Activated CD4-positive, alpha-beta T cell treated with anti-CD3 and anti-CD28 coated beads, Interleukin-2, amount 10 ng/mL, durations not matched to agents 7 days and 5 days (primary cell): Measurements from ENCODE around the gene SERPINH1. TPM values are rescaled to one million over a fixed set of nuclear protein-coding genes. Genes with fewer than 3 reads are reported as not detected.
A peak's percentile ranks its signal among the peaks of the same experiment; 100 is the strongest.

Experiments used
- CTCF ChIA-PET: fragments of 350-600 bp; sonication (Branson Sonifier 250); formaldehyde crosslinking; loops from one replicate; lab custom pipeline; 2021; ENCODE audit warnings: antibody characterized with exemption; lab: Charles Lee
- POLR2A ChIA-PET: fragments of 350-600 bp; sonication (Branson Sonifier 250); formaldehyde crosslinking; loops from one replicate; lab custom pipeline; 2021; ENCODE audit warnings: antibody characterized with exemption; lab: Charles Lee
- DNase-seq: peaks from one replicate; pipeline ENCODE4 v3.0.0-alpha.2; 2020
- H3K27ac Mint-ChIP-seq: one replicate; pipeline ENCODE4 v1.8.0; 2021; ENCODE audit warnings: mild to moderate bottlenecking, moderate library complexity, mixed read lengths
- H3K27me3 Mint-ChIP-seq: one replicate; pipeline ENCODE4 v1.8.0; 2021; ENCODE audit warnings: mixed read lengths
- H3K36me3 Mint-ChIP-seq: one replicate; pipeline ENCODE4 v1.8.0; 2021; ENCODE audit warnings: low read depth, mixed read lengths
- H3K4me1 Mint-ChIP-seq: one replicate; pipeline ENCODE4 v1.8.0; 2021; ENCODE audit warnings: mixed read lengths
- H3K4me3 Mint-ChIP-seq: one replicate; pipeline ENCODE4 v1.8.0; 2021; ENCODE audit warnings: mild to moderate bottlenecking, moderate library complexity, mixed read lengths
- H3K9me3 Mint-ChIP-seq: one replicate; pipeline ENCODE4 v1.8.0; 2021; ENCODE audit warnings: mixed read lengths
- total RNA-seq, 2 experiments: library from RNA; stranded (reverse); gene quantifications; one replicate each; pipeline ENCODE4 v1.2.3, GENCODE V29; 2021

The SERPINH1 gene
- total RNA-seq, 2 experiments from 2014 or later: 11.3 to 11.9 TPM

GRCh38 chr11:75524665-75525432 lies 37.2 kb upstream of the SERPINH1 start:
- Mint-ChIP-seq H3K9me3 (no peaks in the 10 kb centered on the region), H3K27ac (peak overlapping the region; percentile 52), H3K27me3 (peaks cover 2% of the 10 kb centered on the region), H3K4me1 (peaks cover 30% of the 10 kb centered on the region), H3K36me3 (no peaks in the 10 kb centered on the region), H3K4me3 (peak overlapping the region; percentile 82)
- peak; percentile 44 for DNase-seq
- ChIA-PET CTCF (interaction anchor here (0.5 to 2.1 kb wide), 15 partner anchors 8 to 1330 kb away, joined by 3 to 6 read pairs (median 4); no protein-coding TSS in a partner anchor), POLR2A (no interaction called here)

GRCh38 chr11:75525433-75526191 lies 36.4 kb upstream of the SERPINH1 start, which contains the start of gene GDPD5:
Gene GDPD5, minus strand, starts transcription at chr11:75525941. Its CDS starts 48,206 bp downstream, at chr11:75477735.
- H3K4me1 Mint-ChIP-seq: peaks cover 35% of the 10 kb centered on the region
- peaks cover 2% of the 10 kb centered on the region for H3K27me3 Mint-ChIP-seq
- H3K36me3 Mint-ChIP-seq: no peaks in the 10 kb centered on the region
- POLR2A ChIA-PET: interaction anchor here (1.0 kb wide), 1 partner anchor 50 kb away, joined by 3 read pairs; no protein-coding TSS in a partner anchor
- H3K9me3 Mint-ChIP-seq: no peaks in the 10 kb centered on the region
- peak within 1 kb of the TSS; percentile 87 for H3K27ac Mint-ChIP-seq
- CTCF ChIA-PET: interaction anchor here (0.5 to 1.4 kb wide), 18 partner anchors 8 to 1329 kb away, joined by 3 to 6 read pairs (median 4); no protein-coding TSS in a partner anchor
- peak; percentile 92 for DNase-seq
- H3K4me3 Mint-ChIP-seq: peak within 1 kb of the TSS; percentile 82

- Mint-ChIP-seq H3K27ac (peak overlapping the region; percentile 87), H3K9me3 (no peaks in the 10 kb centered on the region), H3K36me3 (no peaks in the 10 kb centered on the region), H3K4me3 (peak overlapping the region; percentile 81), H3K4me1 (peaks cover 40% of the 10 kb centered on the region), H3K27me3 (peaks cover 2% of the 10 kb centered on the region)
- CTCF ChIA-PET: interaction anchor here (0.6 to 1.4 kb wide), 10 partner anchors 9 to 142 kb away, joined by 3 to 6 read pairs (median 4); no protein-coding TSS in a partner anchor
- POLR2A ChIA-PET: interaction anchor here (1.0 kb wide), 1 partner anchor 51 kb away, joined by 3 read pairs; no protein-coding TSS in a partner anchor
- no peak for DNase-seq
These were observed 35.9 kb upstream of the SERPINH1 start for GRCh38 chr11:75526192-75526541.

GRCh38 chr11:75527130-75527529 lies 34.9 kb upstream of the SERPINH1 start:
- Mint-ChIP-seq H3K27me3 (peaks cover 2% of the 10 kb centered on the region), H3K36me3 (no peaks in the 10 kb centered on the region), H3K27ac (peak overlapping the region; percentile 58), H3K9me3 (no peaks in the 10 kb centered on the region), H3K4me3 (peak overlapping the region; percentile 81), H3K4me1 (peaks cover 50% of the 10 kb centered on the region)
- no peak for DNase-seq
- ChIA-PET CTCF (no interaction called here), POLR2A (no interaction called here)

DNA sequence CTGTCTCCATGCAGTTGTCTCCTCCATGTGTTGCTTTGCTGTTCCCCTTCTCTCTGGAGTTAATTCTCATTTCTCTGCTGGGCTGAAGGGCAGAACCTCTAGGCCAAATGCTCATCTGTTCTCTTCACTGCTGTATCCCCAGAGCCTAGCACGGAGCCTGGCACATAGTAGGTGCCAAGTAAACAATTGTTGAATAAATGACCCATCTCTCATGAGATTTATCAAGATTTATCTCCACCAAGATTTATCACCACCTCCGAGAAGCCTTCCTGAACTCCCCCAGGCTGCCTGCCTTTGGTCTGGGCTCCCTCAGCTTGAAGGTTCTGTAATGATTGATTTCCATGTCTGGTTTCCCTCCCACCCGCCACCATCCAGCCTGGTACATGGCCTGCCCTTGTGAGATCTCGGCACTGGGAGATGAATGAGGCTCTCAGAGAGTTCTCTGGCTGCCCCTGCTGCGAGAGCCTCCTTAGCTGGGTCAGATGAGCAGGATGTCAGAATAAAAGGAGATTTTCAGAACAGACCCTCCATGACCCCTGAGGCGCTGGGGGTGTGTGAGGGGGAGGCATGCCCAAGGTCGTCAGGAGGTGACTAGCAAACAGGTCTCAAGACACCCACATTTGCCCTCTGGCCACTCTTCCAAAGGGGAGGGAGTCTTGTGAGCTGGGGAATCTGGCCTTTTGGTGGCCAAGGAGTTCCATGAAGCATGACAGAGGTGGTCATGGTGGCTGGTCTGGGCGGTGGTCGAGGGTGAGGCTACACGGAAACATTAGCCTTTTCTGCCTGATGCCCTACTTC lies 33.9 kb upstream of the SERPINH1 start:
- no peak overlapping the region for H3K27ac Mint-ChIP-seq

GRCh38 chr11:75530577-75530976 lies 31.5 kb upstream of the SERPINH1 start:
- ChIA-PET POLR2A (no interaction called here), CTCF (interaction anchor here (0.7 to 3.7 kb wide), 11 partner anchors 10 to 251 kb away, joined by 3 to 23 read pairs (median 4); no protein-coding TSS in a partner anchor)
- no peaks in the 10 kb centered on the region for H3K27me3 Mint-ChIP-seq
- no peak for DNase-seq
- H3K4me3 Mint-ChIP-seq: no peak overlapping the region
- H3K4me1 Mint-ChIP-seq: peaks cover 52% of the 10 kb centered on the region
- no peaks in the 10 kb centered on the region for H3K36me3 Mint-ChIP-seq
- H3K9me3 Mint-ChIP-seq: no peaks in the 10 kb centered on the region
- H3K27ac Mint-ChIP-seq: peak overlapping the region; percentile 72

More for the DNA sequence above, 33.9 kb upstream of the SERPINH1 start:
- Mint-ChIP-seq H3K4me1 (peaks cover 53% of the 10 kb centered on the region), H3K4me3 (peak overlapping the region; percentile 81), H3K9me3 (no peaks in the 10 kb centered on the region), H3K27me3 (peaks cover 2% of the 10 kb centered on the region), H3K36me3 (no peaks in the 10 kb centered on the region)
- ChIA-PET POLR2A (no interaction called here), CTCF (interaction anchor here (1.4 to 1.8 kb wide), 2 partner anchors 72 to 83 kb away, joined by 4 to 9 read pairs; no protein-coding TSS in a partner anchor)
- DNase-seq: no peak

GRCh38 chr11:75531325-75531724 lies 30.7 kb upstream of the SERPINH1 start:
- peaks cover 57% of the 10 kb centered on the region for H3K4me1 Mint-ChIP-seq
- H3K27ac Mint-ChIP-seq: peak overlapping the region; percentile 25
- H3K36me3 Mint-ChIP-seq: no peaks in the 10 kb centered on the region
- POLR2A ChIA-PET: no interaction called here
- no peaks in the 10 kb centered on the region for H3K27me3 Mint-ChIP-seq
- DNase-seq: no peak
- no peaks in the 10 kb centered on the region for H3K9me3 Mint-ChIP-seq
- no peak overlapping the region for H3K4me3 Mint-ChIP-seq
- CTCF ChIA-PET: interaction anchor here (0.7 to 3.7 kb wide), 18 partner anchors 9 to 199 kb away, joined by 3 to 23 read pairs (median 3); no protein-coding TSS in a partner anchor

DNA sequence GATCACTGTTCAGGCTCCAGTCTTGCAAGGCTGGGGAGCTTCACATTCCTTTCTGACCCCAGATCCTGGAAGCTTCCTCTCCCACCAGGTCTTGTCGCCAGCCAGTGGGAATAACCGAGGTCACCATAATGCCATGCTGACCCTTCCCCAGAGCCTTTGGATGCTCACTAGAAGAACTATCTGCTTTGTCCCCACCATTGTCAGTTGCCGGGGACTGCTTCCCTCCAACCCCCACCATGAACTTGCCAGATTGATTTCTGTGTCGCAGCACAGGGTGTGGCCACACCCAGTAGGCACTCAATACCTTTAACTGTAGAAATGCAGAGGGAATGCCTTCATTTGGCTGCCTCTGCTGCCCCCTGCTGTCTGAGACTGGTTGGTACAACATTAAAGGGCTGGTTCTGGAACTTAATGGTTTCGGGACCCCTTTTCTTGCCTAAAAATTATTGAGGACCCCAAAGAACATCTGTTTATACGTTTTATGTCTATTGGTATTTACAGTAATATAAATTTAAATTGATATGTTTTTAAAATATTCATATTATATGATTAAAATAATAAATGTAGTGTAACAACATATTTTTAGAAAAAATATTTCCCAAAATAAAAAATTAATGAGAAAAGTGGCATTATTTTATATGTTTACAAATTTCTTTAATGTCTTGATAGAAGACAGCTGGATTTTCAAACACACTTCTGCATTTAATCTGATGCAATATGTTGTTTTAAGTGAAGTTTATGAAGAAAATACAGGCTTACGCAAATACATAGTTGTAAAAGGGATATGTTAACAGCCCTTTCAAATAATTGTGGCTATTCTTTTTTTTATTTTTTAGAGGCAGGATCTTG lies 29.6 kb upstream of the SERPINH1 start:
- H3K27ac Mint-ChIP-seq: peak overlapping the region; percentile 79
- ChIA-PET CTCF (interaction anchor here (0.5 to 3.7 kb wide), 25 partner anchors 9 to 388 kb away, joined by 3 to 23 read pairs (median 4); no protein-coding TSS in a partner anchor), POLR2A (no interaction called here)
- H3K9me3 Mint-ChIP-seq: no peaks in the 10 kb centered on the region
- H3K4me3 Mint-ChIP-seq: peak overlapping the region; percentile 10
- no peaks in the 10 kb centered on the region for H3K36me3 Mint-ChIP-seq
- DNase-seq: peak; percentile 89
- no peaks in the 10 kb centered on the region for H3K27me3 Mint-ChIP-seq
- H3K4me1 Mint-ChIP-seq: peaks cover 61% of the 10 kb centered on the region

GRCh38 chr11:75533896-75534258 lies 28.2 kb upstream of the SERPINH1 start:
- Mint-ChIP-seq H3K27ac (peak overlapping the region; percentile 51), H3K4me1 (peaks cover 69% of the 10 kb centered on the region), H3K9me3 (no peaks in the 10 kb centered on the region), H3K27me3 (no peaks in the 10 kb centered on the region), H3K4me3 (no peak overlapping the region), H3K36me3 (no peaks in the 10 kb centered on the region)
- DNase-seq: no peak
- CTCF ChIA-PET: interaction anchor here (0.6 to 2.6 kb wide), 11 partner anchors 20 to 254 kb away, joined by 3 to 11 read pairs (median 4); no protein-coding TSS in a partner anchor
- POLR2A ChIA-PET: interaction anchor here (0.6 kb wide), 1 partner anchor 59 kb away, joined by 3 read pairs; no protein-coding TSS in a partner anchor

- no peaks in the 10 kb centered on the region for H3K36me3 Mint-ChIP-seq
- ChIA-PET CTCF (interaction anchor here (0.6 to 2.6 kb wide), 10 partner anchors 9 to 255 kb away, joined by 3 to 11 read pairs (median 5); partner anchors contain the start of gene GDPD5), POLR2A (no interaction called here)
- no peaks in the 10 kb centered on the region for H3K9me3 Mint-ChIP-seq
- H3K27me3 Mint-ChIP-seq: no peaks in the 10 kb centered on the region
- H3K4me3 Mint-ChIP-seq: no peak overlapping the region
- DNase-seq: no peak
- peak overlapping the region; percentile 51 for H3K27ac Mint-ChIP-seq
- peaks cover 69% of the 10 kb centered on the region for H3K4me1 Mint-ChIP-seq
These were observed 27.6 kb upstream of the SERPINH1 start for GRCh38 chr11:75534259-75535069.
